GM21447 (cell line): ENCODE measurements around the gene BID.
A peak's percentile ranks its signal among the peaks of the same experiment; 100 is the strongest.
"Not testable (repeated sequence)": the region's sequence is repeated elsewhere in the genome, so short reads cannot be mapped to it uniquely, and the experiment has no call there.

Experiments used
- ATAC-seq: cut with Tn5 transposase; IDR thresholded peaks from one replicate; pipeline ENCODE4 v1.9.1; 2021; ENCODE audit not compliant: unreplicated experiment

BID gene

DNA sequence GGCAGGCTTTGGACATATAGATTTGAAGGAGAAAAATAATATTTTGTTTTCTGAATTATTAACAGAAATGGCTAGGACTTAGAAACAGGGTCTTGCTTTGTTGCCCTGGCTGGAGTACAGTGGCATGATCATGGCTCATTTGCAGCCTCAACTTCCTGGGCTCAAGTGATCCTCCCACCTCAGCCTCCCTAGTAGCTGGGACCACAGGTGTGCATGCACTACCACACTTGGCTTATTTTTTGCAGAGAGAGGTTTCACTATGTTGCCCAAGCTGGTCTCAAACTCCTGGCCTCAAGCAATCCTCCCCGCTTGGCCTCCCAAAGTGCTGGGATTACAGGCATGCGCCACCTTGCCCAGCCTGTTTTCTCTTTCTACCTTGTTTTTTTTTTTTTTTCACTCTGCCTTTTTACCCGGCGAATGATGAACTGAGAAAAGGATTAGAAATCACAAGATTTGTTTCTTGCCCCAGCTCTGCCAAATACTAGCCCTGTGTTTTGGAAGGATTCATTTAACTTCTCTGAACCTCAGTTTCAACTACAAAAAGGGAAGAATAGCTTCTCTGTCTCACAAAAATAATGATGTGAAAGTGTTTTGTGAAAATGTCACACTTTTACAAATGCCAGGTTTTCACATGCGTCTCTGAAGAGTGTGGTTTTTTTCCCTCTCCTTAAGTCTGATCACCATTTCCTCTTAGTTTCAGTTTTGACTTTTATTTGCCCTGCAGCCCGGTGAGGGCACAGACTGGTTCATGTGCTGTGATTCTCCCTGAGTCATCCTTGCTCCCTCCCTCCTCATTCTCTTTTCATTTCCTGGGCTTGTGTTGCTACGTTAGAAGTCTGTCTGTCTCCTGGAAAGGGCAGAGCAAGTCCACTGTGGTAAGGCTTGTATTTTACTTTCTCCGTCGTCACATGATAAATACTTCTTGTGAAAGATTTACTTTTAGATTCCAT, 68.0 kb downstream of the BID start:
- peak; percentile 84 for ATAC-seq

DNA sequence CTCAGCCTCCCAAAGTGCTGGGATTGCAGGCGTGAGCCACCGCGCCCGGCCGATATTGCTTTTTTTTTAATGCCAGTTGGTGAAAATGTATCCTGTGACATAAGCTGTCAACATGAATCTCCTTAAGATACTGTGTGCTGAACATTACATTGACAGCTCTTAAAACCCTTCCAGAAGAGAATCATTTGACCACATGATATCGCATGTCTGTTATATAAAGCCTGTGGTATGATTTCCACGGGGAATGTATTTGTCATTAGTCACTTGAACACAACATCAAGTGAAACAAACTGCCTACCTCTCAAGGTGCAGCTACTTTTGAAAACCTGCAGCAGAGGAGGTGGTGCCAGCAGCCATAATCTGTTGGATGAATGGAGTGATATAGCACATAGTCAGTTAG, 68.7 kb downstream of the BID start:
- no peak for ATAC-seq

DNA sequence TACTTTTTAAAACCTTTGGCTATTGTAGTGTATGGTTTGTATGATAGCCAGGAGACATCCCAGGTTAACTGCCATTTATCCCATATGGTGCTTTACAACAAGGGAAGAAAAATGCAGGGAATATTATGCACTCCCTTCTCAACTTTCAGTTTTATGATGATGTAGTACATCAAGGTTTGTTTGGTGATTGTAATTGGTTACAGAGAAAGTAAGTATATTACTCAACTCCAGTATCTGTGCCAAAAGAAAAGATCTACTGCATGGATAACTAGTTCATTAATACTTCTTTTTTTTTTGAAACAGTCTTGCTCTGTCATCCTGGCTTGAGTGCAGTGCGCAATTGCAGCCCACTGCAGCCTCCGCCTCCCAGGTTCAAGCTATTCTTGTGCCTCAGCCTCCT, 70.5 kb downstream of the BID start:
- ATAC-seq: no peak

DNA sequence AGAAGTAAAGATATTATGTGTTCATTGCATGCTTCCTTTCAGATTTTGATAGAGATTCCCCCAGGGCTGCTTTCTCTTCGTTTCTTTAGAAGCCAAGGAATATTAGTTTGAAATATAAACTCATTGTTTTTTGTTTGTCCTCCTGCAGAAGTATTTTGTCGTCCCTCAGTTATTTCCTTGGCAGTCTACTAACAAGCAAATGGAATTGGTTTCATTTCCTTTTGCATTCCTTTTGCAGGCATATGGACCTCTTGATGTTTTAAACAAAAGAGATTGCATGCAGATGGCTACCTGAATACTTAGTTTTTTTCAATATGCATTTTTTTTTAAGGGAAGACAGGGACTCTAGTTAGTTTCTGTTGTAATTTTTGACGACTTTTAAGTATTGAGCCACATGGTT, 73.5 kb downstream of the BID start:
- ATAC-seq: no peak

DNA sequence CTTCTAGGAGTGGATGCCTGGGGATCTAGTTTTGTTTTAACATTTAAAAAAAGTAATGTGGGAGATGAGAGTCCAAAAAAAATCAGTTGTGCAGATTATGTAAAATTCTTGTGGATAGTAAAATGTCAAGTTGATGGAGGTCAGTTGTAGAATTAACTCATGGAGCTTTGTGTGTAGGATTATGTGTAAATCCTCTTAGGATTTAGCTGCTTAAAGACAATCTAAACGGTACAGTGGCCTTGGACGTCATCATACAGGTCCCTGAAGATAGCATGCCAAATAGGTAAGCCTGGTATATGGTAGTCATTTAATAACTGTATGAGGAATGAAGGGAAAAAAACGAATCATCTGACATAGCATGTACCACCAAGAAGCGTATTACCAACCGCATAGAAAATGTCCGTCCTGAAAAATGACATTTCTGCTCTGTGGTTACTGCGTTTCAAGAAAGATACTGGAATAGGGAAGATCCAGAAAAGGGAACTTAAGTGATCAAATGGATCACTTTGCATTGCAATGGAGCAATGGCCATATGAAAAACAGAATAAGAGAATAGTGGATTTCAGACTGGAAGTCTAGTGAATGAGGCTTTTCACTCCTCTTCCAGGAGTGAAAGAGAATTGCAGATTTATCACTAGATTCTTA, 74.5 kb downstream of the BID start:
- no peak for ATAC-seq

DNA sequence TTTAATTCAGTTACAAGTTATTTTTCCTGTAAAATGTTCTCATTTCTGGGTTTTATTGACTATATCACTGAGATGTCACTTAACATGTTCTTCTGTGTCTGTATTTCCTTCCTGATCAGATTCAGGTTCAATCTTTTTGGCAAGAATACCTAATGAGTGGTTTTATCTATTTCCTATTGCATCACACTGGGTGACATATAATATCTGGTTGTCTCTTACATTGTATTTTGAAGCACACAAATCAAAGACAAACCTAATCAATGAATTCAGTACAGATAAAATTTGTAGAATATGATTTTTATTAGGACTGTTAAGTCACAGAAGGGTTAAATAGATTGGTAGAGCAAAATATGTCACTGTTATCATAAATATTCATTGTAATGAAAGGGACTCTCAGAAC, 75.3 kb downstream of the BID start:
- no peak for ATAC-seq

DNA sequence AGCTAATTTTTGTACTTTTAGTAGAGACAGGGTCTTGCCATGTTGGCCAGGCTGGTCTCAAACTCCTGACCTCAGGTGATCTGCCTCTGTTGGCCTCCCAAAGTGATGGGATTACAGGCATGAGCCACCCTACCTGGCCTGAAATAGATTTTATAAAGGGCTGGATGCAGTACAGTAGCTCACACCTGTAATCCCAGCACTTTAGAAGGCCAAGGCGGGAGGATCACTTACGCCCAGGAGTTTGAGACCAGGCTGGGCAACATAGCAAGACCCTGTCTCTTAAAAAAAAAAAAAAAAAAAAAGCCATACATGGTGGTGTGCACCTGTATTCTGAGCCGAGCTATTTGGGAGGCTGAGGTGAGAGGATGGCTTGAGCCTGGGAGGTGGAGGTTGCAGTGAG, 76.0 kb downstream of the BID start:
- ATAC-seq: not testable (repeated sequence)

DNA sequence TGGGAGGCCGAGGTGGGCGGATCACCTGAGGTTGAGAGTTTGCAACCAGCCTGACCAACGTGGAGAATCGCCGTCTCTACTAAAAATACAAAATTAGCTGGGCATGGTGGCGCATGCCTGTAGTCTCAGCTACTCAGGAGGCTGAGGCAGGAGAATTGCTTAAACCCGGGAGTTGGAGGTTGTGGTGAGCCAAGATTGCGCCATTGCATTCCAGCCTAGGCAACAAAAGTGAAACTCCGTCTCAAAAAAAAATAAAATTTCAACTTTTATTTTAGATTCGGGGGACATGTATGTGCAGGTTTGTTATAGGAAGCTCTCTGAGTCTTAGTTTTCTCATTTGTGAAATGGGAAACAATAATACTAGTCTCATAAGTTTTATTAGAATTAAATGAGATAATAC, 77.1 kb downstream of the BID start:
- not testable (repeated sequence) for ATAC-seq

DNA sequence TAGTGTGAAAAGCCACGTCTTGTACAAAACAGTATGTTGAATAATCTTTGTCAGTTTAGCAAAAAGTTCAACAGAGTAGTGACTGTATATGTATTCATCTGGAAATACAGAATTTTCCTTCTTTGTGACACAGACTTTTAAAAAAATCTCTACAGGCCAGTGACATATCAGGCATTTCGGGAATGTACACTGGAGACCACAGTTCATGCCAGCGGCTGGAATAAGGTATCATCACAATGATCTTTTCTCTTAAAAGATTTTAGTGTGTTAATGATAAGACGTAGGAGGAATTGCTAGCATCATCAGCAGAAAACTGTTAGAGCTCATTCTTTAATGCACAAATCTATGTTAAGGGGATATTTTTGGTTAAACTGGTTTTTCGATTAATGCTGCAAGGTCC, 78.3 kb downstream of the BID start:
- no peak for ATAC-seq

DNA sequence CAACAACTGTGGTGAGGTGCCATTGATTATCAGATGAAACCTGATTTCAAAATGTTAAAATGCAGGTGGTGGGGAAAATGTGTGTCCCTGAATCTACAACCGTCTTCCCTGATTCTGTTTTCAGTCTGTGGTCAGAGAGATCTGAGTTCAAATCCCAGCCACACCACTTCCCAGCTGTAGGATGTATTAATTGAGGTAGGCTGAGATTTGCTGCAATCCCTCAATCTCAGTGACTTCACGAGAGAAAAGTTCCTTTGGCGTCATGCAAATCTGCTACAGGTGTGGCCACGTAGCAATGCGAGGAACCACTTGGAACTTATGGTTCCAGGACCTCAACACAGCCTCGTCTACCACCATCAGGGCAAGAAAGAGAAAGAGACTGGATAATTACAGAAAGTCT, 79.5 kb downstream of the BID start:
- ATAC-seq: no peak

DNA sequence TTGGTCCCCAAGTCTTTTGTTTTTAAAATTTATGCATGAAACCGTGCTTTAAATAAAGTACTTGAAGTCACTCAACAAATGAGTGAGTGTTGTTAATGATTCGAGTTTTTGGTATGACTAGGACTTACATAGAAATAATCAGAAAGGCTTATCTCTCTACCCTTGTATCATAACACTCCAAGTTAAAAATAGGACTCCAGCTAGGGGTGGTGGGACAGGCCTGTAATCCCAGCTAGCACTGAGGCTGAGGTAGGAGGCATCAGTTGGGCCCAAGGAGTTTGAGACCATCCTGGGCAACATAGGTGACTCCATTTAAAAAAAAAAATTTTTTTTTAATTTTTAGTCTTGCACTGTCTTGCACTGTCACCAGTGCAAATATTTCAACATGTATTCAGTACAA, 80.1 kb downstream of the BID start:
- no peak for ATAC-seq

DNA sequence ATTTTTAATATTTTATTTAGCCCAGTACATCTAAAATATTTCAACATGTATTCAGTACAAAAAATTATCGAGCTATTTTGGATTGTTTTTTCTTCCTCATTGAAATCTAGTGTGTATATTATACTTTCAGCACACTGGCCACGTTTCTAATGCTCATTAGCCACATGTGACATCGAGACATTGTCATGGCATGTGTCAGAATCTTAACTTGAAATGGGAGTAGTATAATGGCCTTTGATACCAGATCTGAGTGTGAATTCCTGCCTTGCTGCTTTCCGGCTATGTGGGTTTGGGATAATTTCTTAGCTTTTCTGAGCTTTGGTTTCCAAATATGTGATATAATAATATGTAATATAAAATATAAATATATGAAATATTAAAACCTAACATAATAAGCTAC, 81.4 kb downstream of the BID start:
- no peak for ATAC-seq

DNA sequence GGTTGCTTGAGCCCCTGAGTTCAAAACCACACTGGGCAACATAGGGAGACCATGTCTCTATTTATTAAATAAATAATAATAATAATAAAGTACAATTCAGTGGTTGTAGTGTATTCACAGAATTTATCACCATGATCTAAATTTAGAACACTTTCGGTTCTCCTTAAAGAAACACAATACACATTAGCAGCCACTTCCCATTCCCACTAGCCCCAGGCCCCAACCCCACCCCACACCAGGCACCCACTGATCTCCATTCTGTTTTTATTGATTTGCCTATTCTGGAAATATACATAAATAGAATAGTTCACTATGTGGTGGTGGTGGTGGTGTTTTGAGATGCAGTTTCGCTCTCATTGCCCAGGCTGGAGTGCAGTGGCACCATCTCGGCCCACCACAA, 90.0 kb downstream of the BID start:
- ATAC-seq: no peak
